K562 (cell line): ENCODE data around the gene MSH3. TPM values are rescaled to one million over a fixed set of nuclear protein-coding genes. Genes with fewer than 3 reads are reported as not detected.

ENCODE experiments used
- ATAC-seq: fragments of 200-7000 bp; cut with Tn5 transposase; 3 replicates; pipeline ENCODE4 v1.9.1; 2020; ENCODE audit warnings: moderate library complexity
- BruUV-seq: library from RNA; stranded (reverse); fragments of 400-500 nt; replicated peaks from 2 replicates; lab custom pipeline; 2021; lab: Mats Ljungman, UMichigan
- CTCF ChIA-PET: fragments of 300-600 bp; formaldehyde crosslinking; extraction: SDS; loops from one replicate; lab custom pipeline; 2021; ENCODE audit warnings: low intra/inter-chr PET ratio; lab: Yijun Ruan, JAX
- POLR2A ChIA-PET: fragments of 300-600, 350-650 bp; sonication (Branson Sonifier 250); formaldehyde crosslinking; extraction: SDS; loops from one replicate; lab custom pipeline; 2021; ENCODE audit warnings: antibody characterized with exemption, inconsistent platforms; lab: Yijun Ruan, JAX
- DNase-seq, 4 experiments: peaks; one replicate each; pipeline versions ENCODE4 v3.0.0 to v3.0.0-alpha.2; 2011 to 2018; ENCODE audit warnings: low spot score in 3 of 4, mixed read lengths in 3 of 4; ENCODE audit errors: extremely low read depth in 1 of 4
- FAIRE-seq: peaks from 2 replicates; lab custom pipeline; 2011; peaks lifted over from hg19 to GRCh38; lab: Jason Lieb, UNC
- H2AFZ ChIP-seq: 2 replicates; pipeline ENCODE4 v1.6.0; 2011; ENCODE audit warnings: low read depth, low read length, control low read depth, inconsistent platforms
- H3K27ac ChIP-seq: fragments of 200-600 bp; 3 replicates; pipeline ENCODE4 v1.8.0; 2011; ENCODE audit warnings: low read depth, mild to moderate bottlenecking, control low read depth, inconsistent platforms, low read length, moderate library complexity, mixed read lengths; ENCODE audit errors: extremely low read depth
- H3K27me3 ChIP-seq, 2 experiments: fragments of 300-600 bp in 1 of 2; 2 replicates in 1 of 2; 3 replicates in 1 of 2; pipeline versions ENCODE4 v1.6.0 to v1.8.0; 2011; ENCODE audit warnings: inconsistent platforms in 2 of 2, low read length in 2 of 2, mild to moderate bottlenecking in 1 of 2, mixed read lengths in 1 of 2, moderate library complexity in 1 of 2; ENCODE audit not compliant: control insufficient read depth in 2 of 2, insufficient read depth in 2 of 2
- H3K36me3 ChIP-seq: fragments of 300-600 bp; 3 replicates; pipeline ENCODE4 v1.8.0; 2011; ENCODE audit warnings: mild to moderate bottlenecking, low read length, inconsistent platforms; ENCODE audit not compliant: control insufficient read depth, insufficient read depth
- H3K4me1 ChIP-seq, 2 experiments: fragments of 200-600 bp in 1 of 2; replicated peaks in 1 of 2; 2 replicates in 1 of 2; 3 replicates in 1 of 2; pipeline versions ENCODE4 v1.5.1 to v1.8.0; 2011; ENCODE audit warnings: inconsistent platforms in 2 of 2, low read length in 2 of 2, mild to moderate bottlenecking in 1 of 2, mixed read lengths in 1 of 2, moderate library complexity in 1 of 2; ENCODE audit not compliant: control insufficient read depth in 2 of 2, insufficient read depth in 2 of 2
- H3K4me2 ChIP-seq: 2 replicates; pipeline ENCODE4 v1.6.1; 2011; ENCODE audit warnings: low read length, control low read depth, inconsistent platforms, mixed read lengths; ENCODE audit not compliant: insufficient read depth
- H3K4me3 ChIP-seq: fragments of 200-600 bp; sonication (generic), shearing (Covaris generic); 2 replicates; pipeline ENCODE4 v1.5.1; 2016; ENCODE audit warnings: control low read depth, inconsistent platforms
- H3K79me2 ChIP-seq: fragments of 200-600 bp; 3 replicates; pipeline ENCODE4 v1.8.0; 2011; ENCODE audit warnings: low read length, inconsistent platforms; ENCODE audit not compliant: control insufficient read depth, insufficient read depth
- H3K9ac ChIP-seq, 2 experiments: 2 replicates each; pipeline versions ENCODE4 v1.6.0 to v1.6.1; 2011; ENCODE audit warnings: low read depth in 2 of 2, low read length in 2 of 2, control low read depth in 1 of 2, inconsistent platforms in 1 of 2, mild to moderate bottlenecking in 1 of 2, mixed read lengths in 1 of 2; ENCODE audit not compliant: insufficient read depth in 1 of 2
- H3K9me1 ChIP-seq: one replicate; pipeline ENCODE4 v1.6.0; 2011; ENCODE audit warnings: inconsistent platforms, mild to moderate bottlenecking, low read length, moderate library complexity; ENCODE audit not compliant: control insufficient read depth, insufficient read depth
- H3K9me3 ChIP-seq: replicated peaks from 2 replicates; pipeline ENCODE4 v1.5.1; 2011; ENCODE audit warnings: low read depth, low read length, inconsistent platforms; ENCODE audit not compliant: control insufficient read depth, insufficient read depth
- H4K20me1 ChIP-seq: replicated peaks from 2 replicates; pipeline ENCODE4 v1.6.1; 2011; ENCODE audit warnings: low read length, inconsistent platforms, mixed read lengths; ENCODE audit not compliant: control insufficient read depth, insufficient read depth
- BCL6 ChIP-seq: fragments of 250-450 bp; sonication (Bioruptor Pico); IDR thresholded peaks from 2 replicates; pipeline ENCODE4 v1.4.0; 2020
- HLTF ChIP-seq: fragments of 450-650 bp; IDR thresholded peaks from 2 replicates; pipeline ENCODE4 v1.6.1; 2016
- KDM1A ChIP-seq, 2 experiments: fragments of 450-650 bp; IDR thresholded peaks; 2 replicates each; pipeline ENCODE4 v1.6.1; 2016; ENCODE audit warnings: mild to moderate bottlenecking in 2 of 2
- KLF13 ChIP-seq: fragments of 450-650 bp; IDR thresholded peaks from 2 replicates; pipeline ENCODE4 v1.6.1; 2016; ENCODE audit warnings: missing genetic modification characterization, low read depth, mild to moderate bottlenecking, missing compliant biosample characterization, moderate library complexity, borderline replicate concordance
- MAZ ChIP-seq, 2 experiments: fragments of 450-650 bp in 1 of 2; sonication (generic) in 1 of 2; formaldehyde crosslinking; IDR thresholded peaks in 1 of 2; conservative IDR thresholded peaks in 1 of 2; 2 replicates each; pipeline versions ENCODE4 v1.4.0 to v1.5.0; 2020; ENCODE audit warnings: mild to moderate bottlenecking in 1 of 2, missing genetic modification reagents in 1 of 2
- POLR2G ChIP-seq: fragments of 200-400 bp; formaldehyde crosslinking; IDR thresholded peaks from 2 replicates; pipeline ENCODE4 v1.6.1; 2017; ENCODE audit warnings: low read depth, mild to moderate bottlenecking, antibody characterized with exemption, low read length, moderate library complexity
- PURB ChIP-seq: sonication (generic); formaldehyde crosslinking; IDR thresholded peaks from 2 replicates; pipeline ENCODE4 v1.9.0; 2021; ENCODE audit warnings: low read depth, mild to moderate bottlenecking, missing genetic modification reagents
- SP1 ChIP-seq: sonication (generic); formaldehyde crosslinking; IDR thresholded peaks from 2 replicates; pipeline ENCODE4 v1.8.1; 2022; ENCODE audit warnings: mild to moderate bottlenecking, missing genetic modification reagents
- STAG1 ChIP-seq: sonication (generic); formaldehyde crosslinking; IDR thresholded peaks from 2 replicates; pipeline ENCODE4 v1.5.0; 2020; ENCODE audit warnings: missing genetic modification reagents, borderline replicate concordance
- ZFX ChIP-seq: sonication (generic); formaldehyde crosslinking; IDR thresholded peaks from 2 replicates; pipeline ENCODE4 v1.8.0; 2022; ENCODE audit warnings: mild to moderate bottlenecking, missing genetic modification reagents, moderate library complexity
- ZKSCAN8 ChIP-seq: fragments of 200-800 bp; sonication (Bioruptor generic); IDR thresholded peaks from 2 replicates; pipeline ENCODE4 v1.6.1; 2016; ENCODE audit warnings: missing genetic modification characterization, missing compliant biosample characterization
- WGBS: fragments of 100-300 bp; shearing (Covaris generic); methylation state at CpG from one replicate; pipeline ENCODE4 v1.1.6; 2016; ENCODE audit warnings: low coverage, mixed read lengths; ENCODE audit not compliant: insufficient coverage; ENCODE audit errors: missing lambda C conversion rate; 5-methylcytosine and 5-hydroxymethylcytosine counted together
- in situ Hi-C: fragments of 300-500 bp; cut with MboI; formaldehyde crosslinking; loops from 4 replicates; pipeline ENCODE4 v1.15.0; 2018; ENCODE audit warnings: inconsistent platforms, mixed read lengths
- intact Hi-C: fragments of 100-400 bp; cut with micrococcal nuclease; formaldehyde crosslinking; loops from 2 replicates; pipeline ENCODE4 v1.14.2; 2022
- polyA plus RNA-seq, 8 experiments: library from polyadenylated mRNA; depleted of rRNA in 4 of 8; stranded (reverse) in 5 of 8; unstranded in 3 of 8; fragments of >200 nt; fragmentation: Nextera tagmentation in 2 of 8; fragmentation: Illumina TruSeq in 1 of 8; extraction: Ambion mirVana in 2 of 8; extraction: Trizol in 1 of 8; gene quantifications; 2 replicates each; pipeline versions ENCODE4 v1.2.1 to v1.2.3, GENCODE V29; 2011 to 2014; ENCODE audit warnings: inconsistent platforms in 1 of 8, missing spikeins in 1 of 8
- total RNA-seq, 7 experiments: library from RNA; depleted of rRNA in 6 of 7; stranded (reverse); fragments of >200 nt in 6 of 7; fragmentation: Illumina TruSeq in 2 of 7; extraction: Trizol in 2 of 7; gene quantifications; 2 replicates each; pipeline versions ENCODE4 v1.2.1 to v1.2.3, GENCODE V29; 2011 to 2021; ENCODE audit warnings: low replicate concordance in 1 of 7
- TF ChIP-seq, protein P1 (sequence below), 3 experiments: fragments of 200-800 bp in 1 of 3; sonication (Bioruptor generic) in 1 of 3; sonication (generic) in 1 of 3; formaldehyde crosslinking in 1 of 3; IDR thresholded peaks; 2 replicates each; pipeline versions ENCODE4 v1.6.1 to v1.8.0; 2016 to 2022; ENCODE audit warnings: mild to moderate bottlenecking in 2 of 3, missing compliant biosample characterization in 2 of 3, missing genetic modification characterization in 2 of 3, missing genetic modification reagents in 1 of 3
- TF ChIP-seq, protein P2 (sequence below), 2 experiments: fragments of 250-450 bp in 1 of 2; fragments of 450-650 bp in 1 of 2; sonication (Bioruptor Pico) in 1 of 2; IDR thresholded peaks; 2 replicates each; pipeline versions ENCODE4 v1.6.1 to v1.8.0; 2016 to 2021; ENCODE audit warnings: mild to moderate bottlenecking in 2 of 2, moderate library complexity in 2 of 2, missing compliant biosample characterization in 1 of 2, missing genetic modification characterization in 1 of 2
- TF ChIP-seq, protein P3 (sequence below): IDR thresholded peaks from 2 replicates; pipeline ENCODE4 v1.6.1; 2011; ENCODE audit not compliant: insufficient read length; ENCODE audit errors: extremely low read depth
- TF ChIP-seq, protein P4 (sequence below): sonication (generic); formaldehyde crosslinking; IDR thresholded peaks from 2 replicates; pipeline ENCODE4 v1.8.1; 2023; ENCODE audit warnings: mild to moderate bottlenecking, missing genetic modification reagents

The MSH3 gene
- total and polyA plus RNA-seq, 9 of the 15 experiments (the other 6 are each of a cell fraction or from before 2014, with no cell fraction given) = 3.9 to 17.2 (median 13.2) TPM

DNA sequence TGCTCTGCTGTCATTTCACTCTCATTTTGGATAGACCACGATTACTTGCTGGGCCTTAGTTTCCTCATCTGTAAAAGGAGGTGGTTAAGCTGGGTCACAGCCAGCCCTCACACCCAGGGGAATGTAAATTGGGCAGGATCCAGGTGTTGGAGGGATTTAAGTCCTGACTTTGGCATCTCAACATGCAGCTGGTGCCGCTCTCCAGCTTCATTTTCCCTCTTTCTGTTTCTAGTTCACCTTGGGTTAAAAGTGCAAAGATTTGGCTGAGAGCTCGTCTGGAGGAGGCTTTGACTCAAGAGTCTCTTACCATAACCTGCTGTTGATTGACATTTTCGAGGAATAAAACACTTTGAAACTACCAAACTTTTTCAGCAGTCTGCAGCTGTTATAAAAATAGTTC is 144.6 kb downstream of the MSH3 start:
- H3K36me3 ChIP-seq = peaks cover 4% of the 10 kb centered on the region

More for the DNA sequence above, 144.6 kb downstream of the MSH3 start:
- DNase-seq (no peak), ATAC-seq (no peak), FAIRE-seq (no peak)
- Histone ChIP-seq H4K20me1 (no peaks in the 10 kb centered on the region), H3K9me1 (no peaks in the 10 kb centered on the region), H3K9me3 (no peaks in the 10 kb centered on the region), H3K27me3 (no peaks in the 10 kb centered on the region), H3K4me1 (no peaks in the 10 kb centered on the region), H3K27ac (no peak overlapping the region), H3K4me3 (no peak overlapping the region), H2AFZ (no peak overlapping the region), H3K9ac (no peak overlapping the region), H3K4me2 (no peak overlapping the region)
- no TSS peak for BruUV-seq
- ChIA-PET POLR2A (no interaction called here), CTCF (no interaction called here)
- in situ Hi-C loops = no loop called here
- 52% methylated on average over 4 of the region's 4 CpGs for WGBS
- TF ChIP-seq MAZ (CRISPR knock-in tag; conservative IDR thresholded peaks at IDR 0.05 in 1 of 2, IDR thresholded peaks at IDR 0.05 in 1 of 2) (no peak), HLTF (no peak), POLR2G (no peak), PURB (CRISPR knock-in tag) (no peak), STAG1 (CRISPR knock-in tag) (no peak), ZFX (no peak), KDM1A (IDR thresholded peaks at IDR 0.05) (no peak), BCL6 (CRISPR knock-in tag) (no peak), SP1 (CRISPR knock-in tag) (no peak), ZKSCAN8 (no peak), KLF13 (no peak)
- TF ChIP-seq, protein P1, sequence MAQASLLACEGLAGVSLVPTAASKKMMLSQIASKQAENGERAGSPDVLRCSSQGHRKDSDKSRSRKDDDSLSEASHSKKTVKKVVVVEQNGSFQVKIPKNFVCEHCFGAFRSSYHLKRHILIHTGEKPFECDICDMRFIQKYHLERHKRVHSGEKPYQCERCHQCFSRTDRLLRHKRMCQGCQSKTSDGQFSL (CRISPR knock-in tag; IDR thresholded peaks at IDR 0.05) = no peak
- TF ChIP-seq, protein P1 (tag; IDR thresholded peaks at IDR 0.05) = no peak
- TF ChIP-seq, protein P2, sequence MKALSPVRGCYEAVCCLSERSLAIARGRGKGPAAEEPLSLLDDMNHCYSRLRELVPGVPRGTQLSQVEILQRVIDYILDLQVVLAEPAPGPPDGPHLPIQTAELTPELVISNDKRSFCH (CRISPR knock-in tag; IDR thresholded peaks at IDR 0.05) = no peak
- TF ChIP-seq, protein P2 (tag; IDR thresholded peaks at IDR 0.05) = no peak
- TF ChIP-seq, protein P3, sequence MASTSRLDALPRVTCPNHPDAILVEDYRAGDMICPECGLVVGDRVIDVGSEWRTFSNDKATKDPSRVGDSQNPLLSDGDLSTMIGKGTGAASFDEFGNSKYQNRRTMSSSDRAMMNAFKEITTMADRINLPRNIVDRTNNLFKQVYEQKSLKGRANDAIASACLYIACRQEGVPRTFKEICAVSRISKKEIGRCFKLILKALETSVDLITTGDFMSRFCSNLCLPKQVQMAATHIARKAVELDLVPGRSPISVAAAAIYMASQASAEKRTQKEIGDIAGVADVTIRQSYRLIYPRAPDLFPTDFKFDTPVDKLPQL = no peak
- TF ChIP-seq, protein P4, sequence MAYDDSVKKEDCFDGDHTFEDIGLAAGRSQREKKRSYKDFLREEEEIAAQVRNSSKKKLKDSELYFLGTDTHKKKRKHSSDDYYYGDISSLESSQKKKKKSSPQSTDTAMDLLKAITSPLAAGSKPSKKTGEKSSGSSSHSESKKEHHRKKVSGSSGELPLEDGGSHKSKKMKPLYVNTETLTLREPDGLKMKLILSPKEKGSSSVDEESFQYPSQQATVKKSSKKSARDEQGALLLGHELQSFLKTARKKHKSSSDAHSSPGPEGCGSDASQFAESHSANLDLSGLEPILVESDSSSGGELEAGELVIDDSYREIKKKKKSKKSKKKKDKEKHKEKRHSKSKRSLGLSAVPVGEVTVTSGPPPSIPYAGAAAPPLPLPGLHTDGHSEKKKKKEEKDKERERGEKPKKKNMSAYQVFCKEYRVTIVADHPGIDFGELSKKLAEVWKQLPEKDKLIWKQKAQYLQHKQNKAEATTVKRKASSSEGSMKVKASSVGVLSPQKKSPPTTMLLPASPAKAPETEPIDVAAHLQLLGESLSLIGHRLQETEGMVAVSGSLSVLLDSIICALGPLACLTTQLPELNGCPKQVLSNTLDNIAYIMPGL (CRISPR knock-in tag) = no peak
- TF ChIP-seq, all 486 proteins: peak for 0
- no peaks in the 10 kb centered on the region for H3K79me2 ChIP-seq
- intact Hi-C loops = no loop called here
